ENCODE measurements around the gene DLG2.
A peak's percentile ranks its signal among the peaks of the same experiment; 100 is the strongest.

The DLG2 gene

DNA sequence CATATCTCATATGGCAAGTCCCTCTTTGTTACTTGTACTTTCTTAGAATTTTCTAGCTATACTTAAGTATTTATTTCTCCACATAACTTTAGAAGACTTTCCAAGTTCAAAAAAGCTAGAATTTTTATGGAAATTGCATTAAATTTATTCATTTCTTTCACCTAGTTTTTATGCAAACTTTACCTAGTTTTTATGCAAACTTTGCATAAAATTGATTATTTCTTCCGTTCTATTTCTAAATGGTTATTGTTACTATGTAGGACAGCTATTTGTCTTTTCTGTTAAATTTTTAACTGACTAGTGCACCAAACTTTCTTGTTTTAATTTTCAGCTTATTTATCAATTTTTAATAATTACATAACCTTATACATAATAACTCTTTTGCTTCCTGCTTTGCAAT is 41.0 kb upstream of the DLG2 start:
- H2BK120ac ChIP-seq (ENCODE audit: low read depth, low read length), result no peak overlapping the region
- H4K91ac ChIP-seq (ENCODE audit: low read length), result no peak overlapping the region
- no peak overlapping the region for H2AFZ ChIP-seq (ENCODE audit: low read depth, low read length)
- H3K18ac ChIP-seq (ENCODE audit: low read depth in 1 of 2, low read length in 2 of 2), result no peak overlapping the region
- peaks cover 0 to under 1% of the 10 kb centered on the region in 2 experiments for H3K36me3 ChIP-seq (ENCODE audit: control insufficient read depth in 1 of 2, insufficient read depth in 2 of 2, low read depth in 1 of 2, low read length in 2 of 2)
- no peaks in the 10 kb centered on the region for H3K4me1 ChIP-seq (ENCODE audit: control insufficient read depth, insufficient read depth, low read depth, low read length)
- H3K4me3 ChIP-seq (ENCODE audit: insufficient read depth in 1 of 2, low read depth in 1 of 2, low read length in 2 of 2), result no peak overlapping the region
- no peak overlapping the region for H3K14ac ChIP-seq (ENCODE audit: low read length in 2 of 2)
- no peak overlapping the region for H3K4me2 ChIP-seq (ENCODE audit: low read length, poor library complexity, severe bottlenecking)
- no peak overlapping the region for H2BK5ac ChIP-seq (ENCODE audit: low read depth, low read length, poor library complexity, severe bottlenecking)
- no peaks in the 10 kb centered on the region for H3K27me3 ChIP-seq (ENCODE audit: control insufficient read depth in 1 of 2, insufficient read depth in 1 of 2, low read length in 2 of 2)
- H2BK12ac ChIP-seq (ENCODE audit: low read length in 2 of 2), result no peak overlapping the region
- H3K9ac ChIP-seq (ENCODE audit: low read length), result no peak overlapping the region
- no peak for DNase-seq
- WGBS, result no CpG with 5 or more reads among the region's 1 CpG
- H2AK5ac ChIP-seq (ENCODE audit: low read length, severe bottlenecking), result no peak overlapping the region
- H3K79me1 ChIP-seq (replicated peaks; ENCODE audit: low read length, poor library complexity, severe bottlenecking), result no peaks in the 10 kb centered on the region
- no peak overlapping the region for H3K23ac ChIP-seq (ENCODE audit: low read length in 2 of 2)
- H3K27ac ChIP-seq (ENCODE audit: low read length, poor library complexity, severe bottlenecking), result no peak overlapping the region
- no peaks in the 10 kb centered on the region for H3K9me3 ChIP-seq (ENCODE audit: control insufficient read depth, low read length)
- no peak overlapping the region for H4K8ac ChIP-seq (ENCODE audit: low read length)
- H3K4ac ChIP-seq (ENCODE audit: low read depth in 1 of 2, low read length in 2 of 2), result no peak overlapping the region
- H2BK15ac ChIP-seq (ENCODE audit: low read depth, poor library complexity, severe bottlenecking), result no peak overlapping the region

DNA sequence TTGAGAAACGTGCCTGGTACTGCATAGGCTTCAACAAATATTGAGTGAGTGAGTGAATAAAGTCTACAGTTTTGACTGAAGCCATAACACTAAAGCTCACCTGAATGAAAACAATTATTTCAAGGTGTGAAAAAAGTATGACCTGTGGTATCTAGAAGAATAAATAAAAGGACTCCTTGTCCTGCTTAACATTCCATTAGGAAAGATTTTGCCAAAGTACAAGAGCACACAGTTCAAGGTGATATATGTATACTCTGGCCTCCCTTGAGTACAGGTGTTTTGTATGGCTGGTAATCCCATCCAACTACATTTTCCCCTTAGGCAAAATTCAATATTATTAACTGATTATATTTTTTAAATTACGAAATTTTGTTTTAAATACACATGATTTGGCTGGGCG is 39.5 kb upstream of the DLG2 start:
- Histone ChIP-seq H2BK5ac (ENCODE audit: low read depth, low read length, poor library complexity, severe bottlenecking) (no peak overlapping the region), H3K27me3 (ENCODE audit: control insufficient read depth in 1 of 2, insufficient read depth in 1 of 2, low read length in 2 of 2) (no peaks in the 10 kb centered on the region), H3K14ac (ENCODE audit: low read length in 2 of 2) (no peak overlapping the region), H3K23ac (ENCODE audit: low read length in 2 of 2) (no peak overlapping the region), H3K4me1 (ENCODE audit: control insufficient read depth, insufficient read depth, low read depth, low read length) (no peaks in the 10 kb centered on the region), H4K8ac (ENCODE audit: low read length) (no peak overlapping the region), H3K4me3 (ENCODE audit: insufficient read depth in 1 of 2, low read depth in 1 of 2, low read length in 2 of 2) (no peak overlapping the region), H3K79me1 (replicated peaks; ENCODE audit: low read length, poor library complexity, severe bottlenecking) (no peaks in the 10 kb centered on the region), H3K9me3 (ENCODE audit: control insufficient read depth, low read length) (no peaks in the 10 kb centered on the region), H3K27ac (ENCODE audit: low read length, poor library complexity, severe bottlenecking) (no peak overlapping the region), H2AK5ac (ENCODE audit: low read length, severe bottlenecking) (no peak overlapping the region), H3K36me3 (ENCODE audit: control insufficient read depth in 1 of 2, insufficient read depth in 2 of 2, low read depth in 1 of 2, low read length in 2 of 2) (peaks cover 0 to 10% of the 10 kb centered on the region in 2 experiments), H4K91ac (ENCODE audit: low read length) (no peak overlapping the region), H2BK120ac (ENCODE audit: low read depth, low read length) (no peak overlapping the region), H2BK12ac (ENCODE audit: low read length in 2 of 2) (no peak overlapping the region), H3K18ac (ENCODE audit: low read depth in 1 of 2, low read length in 2 of 2) (no peak overlapping the region), H3K4me2 (ENCODE audit: low read length, poor library complexity, severe bottlenecking) (no peak overlapping the region), H2AFZ (ENCODE audit: low read depth, low read length) (no peak overlapping the region), H2BK15ac (ENCODE audit: low read depth, poor library complexity, severe bottlenecking) (no peak overlapping the region), H3K9ac (ENCODE audit: low read length) (no peak overlapping the region), H3K4ac (ENCODE audit: low read depth in 1 of 2, low read length in 2 of 2) (no peak overlapping the region)
- DNase-seq, result no peak
- WGBS, result 87% methylated on average over 1 of the region's 3 CpGs

DNA sequence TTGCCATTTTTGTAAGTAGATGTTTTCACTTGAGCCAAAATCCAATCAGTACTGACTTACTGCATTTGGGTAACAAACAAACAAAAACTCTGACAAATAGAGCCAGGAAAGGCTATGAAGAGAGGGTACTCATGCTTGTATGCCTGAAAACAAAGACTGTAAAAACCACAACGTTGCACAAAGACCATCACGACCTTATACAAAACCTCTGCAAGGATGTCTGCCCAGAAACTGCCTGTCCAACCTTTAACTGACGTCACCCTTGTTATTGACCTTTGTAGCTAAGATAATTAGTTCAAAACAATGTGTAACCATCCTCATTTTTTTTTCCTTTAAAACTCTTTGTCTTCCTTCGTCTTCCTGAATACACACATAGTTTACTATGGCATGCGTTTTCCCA is 38.6 kb upstream of the DLG2 start:
- no peak overlapping the region for H2BK5ac ChIP-seq (ENCODE audit: low read depth, low read length, poor library complexity, severe bottlenecking)
- peak overlapping the region in 1 of 2 experiments; percentile 26 for H3K4ac ChIP-seq (ENCODE audit: low read depth in 1 of 2, low read length in 2 of 2)
- H3K18ac ChIP-seq (ENCODE audit: low read depth in 1 of 2, low read length in 2 of 2), result no peak overlapping the region
- no peak overlapping the region for H3K4me2 ChIP-seq (ENCODE audit: low read length, poor library complexity, severe bottlenecking)
- H3K23ac ChIP-seq (ENCODE audit: low read length in 2 of 2), result no peak overlapping the region
- H2BK15ac ChIP-seq (ENCODE audit: low read depth, poor library complexity, severe bottlenecking), result no peak overlapping the region
- no peak overlapping the region for H2BK12ac ChIP-seq (ENCODE audit: low read length in 2 of 2)
- H2AK5ac ChIP-seq (ENCODE audit: low read length, severe bottlenecking), result no peak overlapping the region
- no peak overlapping the region for H3K14ac ChIP-seq (ENCODE audit: low read length in 2 of 2)
- no peaks in the 10 kb centered on the region for H3K4me1 ChIP-seq (ENCODE audit: control insufficient read depth, insufficient read depth, low read depth, low read length)
- 81% methylated on average over 4 of the region's 5 CpGs for WGBS
- DNase-seq, result no peak
- H3K27me3 ChIP-seq (ENCODE audit: control insufficient read depth in 1 of 2, insufficient read depth in 1 of 2, low read length in 2 of 2), result no peaks in the 10 kb centered on the region
- peak overlapping the region in 1 of 2 experiments; percentile 96 for H3K4me3 ChIP-seq (ENCODE audit: insufficient read depth in 1 of 2, low read depth in 1 of 2, low read length in 2 of 2)
- peak overlapping the region; percentile 88 for H2AFZ ChIP-seq (ENCODE audit: low read depth, low read length)
- no peaks in the 10 kb centered on the region for H3K9me3 ChIP-seq (ENCODE audit: control insufficient read depth, low read length)
- H3K36me3 ChIP-seq (ENCODE audit: control insufficient read depth in 1 of 2, insufficient read depth in 2 of 2, low read depth in 1 of 2, low read length in 2 of 2), result peaks cover 0 to 19% of the 10 kb centered on the region in 2 experiments
- peak overlapping the region; percentile 99 for H3K9ac ChIP-seq (ENCODE audit: low read length)
- no peak overlapping the region for H2BK120ac ChIP-seq (ENCODE audit: low read depth, low read length)
- no peaks in the 10 kb centered on the region for H3K79me1 ChIP-seq (replicated peaks; ENCODE audit: low read length, poor library complexity, severe bottlenecking)
- H3K27ac ChIP-seq (ENCODE audit: low read length, poor library complexity, severe bottlenecking), result no peak overlapping the region
- H4K8ac ChIP-seq (ENCODE audit: low read length), result no peak overlapping the region
- H4K91ac ChIP-seq (ENCODE audit: low read length), result no peak overlapping the region

DNA sequence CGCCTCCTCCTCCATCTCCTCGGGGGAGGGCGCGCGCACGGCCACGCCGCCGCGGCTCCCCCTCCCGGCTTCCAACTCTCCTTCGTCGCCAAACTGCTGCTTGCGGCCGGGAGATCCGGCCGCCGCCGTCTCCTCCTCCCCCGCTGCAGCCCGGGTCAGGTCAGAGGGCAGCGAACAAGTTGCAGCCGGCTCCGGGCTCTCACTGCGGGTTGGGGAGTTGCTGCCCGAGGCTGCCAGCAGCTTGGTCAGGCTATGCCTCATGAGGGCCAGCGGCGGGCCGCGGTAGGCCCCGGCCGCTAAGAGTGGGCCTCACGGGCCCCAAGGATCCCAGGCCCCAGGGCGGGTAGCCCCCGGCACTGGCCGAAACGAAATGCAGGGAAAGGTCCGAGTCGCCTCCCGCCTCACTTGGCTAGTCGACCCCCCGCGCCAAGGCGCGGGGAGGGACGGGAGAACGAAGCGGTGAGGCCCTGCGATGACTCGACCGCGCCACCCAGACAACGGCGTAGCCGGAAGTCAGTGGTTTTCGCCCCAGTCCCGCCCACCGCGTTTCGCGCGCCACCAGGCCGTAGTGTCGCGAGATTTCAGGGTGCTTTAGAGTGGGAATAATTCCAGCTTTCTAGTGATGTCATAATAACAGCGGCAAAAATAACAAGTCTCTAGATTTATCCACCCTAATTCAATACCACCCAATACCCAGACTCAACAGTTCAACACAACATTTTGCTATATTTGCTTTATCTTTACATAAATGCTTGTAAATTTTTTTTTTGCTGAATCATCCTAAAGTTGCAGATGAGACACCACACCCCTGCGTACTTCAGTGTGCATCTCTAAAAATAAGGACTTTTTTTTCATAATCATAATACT is 37.7 kb upstream of the DLG2 start, which contains the start of gene CREBZF:
TSS of gene CREBZF (minus strand) at position 515 of the 867 bp plus-strand sequence. CDS start at position 261, 254 bp downstream.
- peak within 1 kb of the TSS; percentile 45 for H3K4me2 ChIP-seq (ENCODE audit: low read length, poor library complexity, severe bottlenecking)
- peak within 1 kb of the TSS; percentile 88 for H2AFZ ChIP-seq (ENCODE audit: low read depth, low read length)
- peak within 1 kb of the TSS; percentile 52 for H2BK15ac ChIP-seq (ENCODE audit: low read depth, poor library complexity, severe bottlenecking)
- WGBS, result 2% methylated on average over 48 of the region's 67 CpGs
- peak within 1 kb of the TSS; percentile 50 to 67 for H3K18ac ChIP-seq (ENCODE audit: low read depth in 1 of 2, low read length in 2 of 2)
- H3K27me3 ChIP-seq (ENCODE audit: control insufficient read depth in 1 of 2, insufficient read depth in 1 of 2, low read length in 2 of 2), result no peaks in the 10 kb centered on the region
- H2BK5ac ChIP-seq (ENCODE audit: low read depth, low read length, poor library complexity, severe bottlenecking), result peak within 1 kb of the TSS; percentile 84
- H3K36me3 ChIP-seq (ENCODE audit: control insufficient read depth in 1 of 2, insufficient read depth in 2 of 2, low read depth in 1 of 2, low read length in 2 of 2), result peaks cover 0 to 28% of the 10 kb centered on the region in 2 experiments
- DNase-seq, result peak; percentile 95
- H3K4me1 ChIP-seq (ENCODE audit: control insufficient read depth, insufficient read depth, low read depth, low read length), result no peaks in the 10 kb centered on the region
- H3K27ac ChIP-seq (ENCODE audit: low read length, poor library complexity, severe bottlenecking), result peak within 1 kb of the TSS; percentile 96
- H3K79me1 ChIP-seq (replicated peaks; ENCODE audit: low read length, poor library complexity, severe bottlenecking), result no peaks in the 10 kb centered on the region
- H3K4ac ChIP-seq (ENCODE audit: low read depth in 1 of 2, low read length in 2 of 2), result peak within 1 kb of the TSS; percentile 45 to 91
- peak within 1 kb of the TSS; percentile 95 to 99 for H3K23ac ChIP-seq (ENCODE audit: low read length in 2 of 2)
- H2BK120ac ChIP-seq (ENCODE audit: low read depth, low read length), result peak within 1 kb of the TSS; percentile 89
- peak within 1 kb of the TSS; percentile 96 for H4K8ac ChIP-seq (ENCODE audit: low read length)
- no peak within 1 kb of the TSS for H2BK12ac ChIP-seq (ENCODE audit: low read length in 2 of 2)
- H3K9me3 ChIP-seq (ENCODE audit: control insufficient read depth, low read length), result no peaks in the 10 kb centered on the region
- H3K9ac ChIP-seq (ENCODE audit: low read length), result peak within 1 kb of the TSS; percentile 99
- peak within 1 kb of the TSS; percentile 93 for H4K91ac ChIP-seq (ENCODE audit: low read length)
- peak within 1 kb of the TSS; percentile 61 for H2AK5ac ChIP-seq (ENCODE audit: low read length, severe bottlenecking)
- H3K14ac ChIP-seq (ENCODE audit: low read length in 2 of 2), result peak within 1 kb of the TSS; percentile 93 to 99
- H3K4me3 ChIP-seq (ENCODE audit: insufficient read depth in 1 of 2, low read depth in 1 of 2, low read length in 2 of 2), result peak within 1 kb of the TSS; percentile 92 to 96

Data from mesenchymal stem cell (in vitro differentiated cells and primary cell).